Measurements from ENCODE around the gene CCDC124.
"Not testable (repeated sequence)": the region's sequence is repeated elsewhere in the genome, so short reads cannot be mapped to it uniquely, and the experiment has no call there.

The CCDC124 gene, protein sequence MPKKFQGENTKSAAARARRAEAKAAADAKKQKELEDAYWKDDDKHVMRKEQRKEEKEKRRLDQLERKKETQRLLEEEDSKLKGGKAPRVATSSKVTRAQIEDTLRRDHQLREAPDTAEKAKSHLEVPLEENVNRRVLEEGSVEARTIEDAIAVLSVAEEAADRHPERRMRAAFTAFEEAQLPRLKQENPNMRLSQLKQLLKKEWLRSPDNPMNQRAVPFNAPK

GRCh38 chr19:17932485-17933338, at the start of gene CCDC124:
TSS of gene CCDC124 (plus strand) at chr19:17933015. CDS start at chr19:17936421, 3,406 bp downstream.
- DNase-seq, result peak; percentile 96

GRCh38 chr19:17883627-17884410, 49.0 kb upstream of the CCDC124 start:
- DNase-seq, result no peak

DNA sequence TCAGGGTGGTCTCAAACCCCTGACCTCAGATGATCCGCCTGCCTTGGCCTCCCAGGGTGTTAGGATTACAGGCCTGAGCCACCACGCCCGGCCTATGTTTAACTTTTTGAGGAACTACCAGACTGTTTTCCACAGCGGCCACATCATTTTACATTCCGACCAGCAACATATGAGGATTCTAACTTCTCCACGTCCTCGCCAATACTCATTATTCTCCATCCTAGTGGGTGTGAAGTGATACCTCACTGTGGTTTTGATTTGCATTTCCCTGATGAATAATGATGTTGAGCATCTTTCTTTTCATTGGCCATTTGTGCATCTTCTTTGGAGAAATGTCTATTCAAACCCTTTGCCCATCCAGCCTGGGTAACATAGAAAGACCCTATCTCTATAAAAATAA, 46.3 kb upstream of the CCDC124 start:
- no peak for DNase-seq

- DNase-seq, result not testable (repeated sequence)
These were observed 45.6 kb upstream of the CCDC124 start for GRCh38 chr19:17887221-17887620.

DNA sequence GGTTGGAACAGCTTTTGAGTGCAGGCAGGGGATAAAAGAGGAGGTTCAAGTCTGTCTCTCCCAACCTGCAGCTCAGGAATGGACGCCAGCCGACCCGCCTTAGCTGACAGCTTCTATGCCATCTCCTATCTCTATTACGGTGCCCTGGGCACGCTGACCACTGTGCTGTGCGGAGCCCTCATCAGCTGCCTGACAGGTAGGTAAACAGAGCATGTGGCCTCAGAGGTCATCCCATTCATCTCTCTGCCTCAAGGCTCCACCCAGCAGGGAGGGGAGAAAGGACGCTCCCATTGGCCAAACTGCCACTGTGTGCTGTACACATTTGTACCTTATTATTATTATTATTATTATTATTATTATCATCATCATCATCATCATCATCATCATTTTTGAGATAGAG, 44.6 kb upstream of the CCDC124 start:
- no peak for DNase-seq

GRCh38 chr19:17889609-17890214, 43.1 kb upstream of the CCDC124 start:
- no peak for DNase-seq

DNA sequence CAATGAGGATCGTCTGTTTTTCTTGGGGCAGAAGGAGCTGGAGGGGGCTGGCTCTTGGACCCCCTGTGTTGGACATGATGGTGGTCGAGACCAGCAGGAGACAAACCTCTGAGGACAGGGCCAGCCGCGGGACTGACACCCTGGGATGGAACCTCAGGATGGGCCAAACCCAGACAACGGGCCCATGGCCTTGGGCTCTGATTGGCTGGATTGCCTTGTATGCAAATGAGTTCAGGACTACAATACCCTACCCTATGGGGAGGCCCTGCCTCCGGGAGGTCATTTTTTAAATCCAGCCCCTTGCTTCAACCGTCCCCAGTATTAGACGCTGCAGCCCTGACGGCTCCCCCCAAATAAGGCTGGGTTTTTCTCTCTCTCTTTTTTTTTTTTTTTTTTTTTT, 39.0 kb upstream of the CCDC124 start:
- no peak for DNase-seq

- DNase-seq, result no peak
These were observed 30.1 kb upstream of the CCDC124 start for GRCh38 chr19:17902701-17903100.

DNA sequence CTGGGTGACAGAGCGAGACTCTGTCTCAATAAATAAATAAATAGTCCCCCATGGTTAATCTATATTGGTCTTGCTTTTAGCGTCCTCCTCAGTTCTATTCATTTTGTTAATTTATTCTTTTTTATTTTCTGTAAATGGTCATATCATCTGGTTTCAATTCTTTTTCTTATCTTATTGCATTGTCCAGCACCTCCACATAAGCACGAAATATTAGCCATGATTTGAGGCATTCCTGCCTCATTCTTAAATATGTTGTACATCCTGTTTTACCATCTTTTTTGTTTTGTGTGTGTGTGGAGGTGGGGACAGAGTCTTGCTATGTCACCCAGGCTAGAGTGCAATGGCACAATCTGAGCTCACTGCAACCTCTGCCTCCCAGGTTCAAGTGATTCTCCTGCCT, 24.6 kb upstream of the CCDC124 start:
- DNase-seq, result no peak

- DNase-seq, result no peak
These were observed 23.6 kb upstream of the CCDC124 start for GRCh38 chr19:17909003-17909732.

DNA sequence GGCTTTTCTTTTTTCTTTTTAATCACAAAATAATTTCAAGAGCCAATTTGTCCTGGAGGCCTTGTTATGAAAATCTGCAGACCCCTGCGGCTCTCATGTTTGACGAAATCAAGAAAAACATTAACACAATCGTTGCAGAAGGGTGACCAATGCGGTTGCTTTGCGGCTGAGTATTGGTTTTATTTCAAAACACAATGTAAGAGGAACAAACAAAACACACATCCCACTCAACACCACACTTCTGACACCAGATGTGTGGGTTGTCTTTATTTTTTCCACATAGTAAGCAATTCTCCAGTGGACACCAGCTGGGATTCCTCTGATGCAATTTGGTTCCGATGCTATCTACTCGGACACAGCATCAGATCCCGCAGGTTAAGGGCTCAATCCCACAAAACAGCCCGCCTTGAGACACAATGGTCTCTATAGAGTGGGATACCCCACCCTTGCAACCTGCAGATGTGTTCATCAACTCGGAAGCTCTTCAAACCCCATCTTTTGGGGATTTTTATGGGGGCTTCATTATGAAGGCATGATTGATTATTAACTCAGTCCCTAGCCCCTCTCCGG, 21.9 kb upstream of the CCDC124 start:
- no peak for DNase-seq

- DNase-seq, result no peak
These were observed 16.7 kb upstream of the CCDC124 start for GRCh38 chr19:17915940-17916593.

DNA sequence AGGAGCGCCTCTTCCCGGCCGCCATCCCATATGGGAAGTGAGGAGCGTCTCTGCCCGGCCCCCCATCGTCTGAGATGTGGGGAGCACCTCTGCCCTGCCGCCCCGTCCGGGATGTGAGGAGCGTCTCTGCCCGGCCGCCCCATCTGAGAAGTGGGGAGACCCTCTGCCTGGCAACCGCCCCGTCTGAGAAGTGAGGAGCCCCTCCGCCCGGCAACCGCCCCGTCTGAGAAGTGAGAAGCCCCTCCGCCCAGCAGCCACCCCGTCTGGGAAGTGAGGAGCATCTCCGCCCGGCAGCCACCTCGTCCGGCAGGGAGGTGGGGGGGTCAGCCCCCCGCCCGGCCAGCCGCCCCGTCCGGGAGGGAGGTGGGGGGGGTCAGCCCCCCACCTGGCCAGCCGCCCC, 14.7 kb upstream of the CCDC124 start:
- DNase-seq, result not testable (repeated sequence)

GRCh38 chr19:17919122-17919521, 13.7 kb upstream of the CCDC124 start:
- not testable (repeated sequence) for DNase-seq

- no peak for DNase-seq
These were observed 12.3 kb upstream of the CCDC124 start for GRCh38 chr19:17920527-17920926.

DNA sequence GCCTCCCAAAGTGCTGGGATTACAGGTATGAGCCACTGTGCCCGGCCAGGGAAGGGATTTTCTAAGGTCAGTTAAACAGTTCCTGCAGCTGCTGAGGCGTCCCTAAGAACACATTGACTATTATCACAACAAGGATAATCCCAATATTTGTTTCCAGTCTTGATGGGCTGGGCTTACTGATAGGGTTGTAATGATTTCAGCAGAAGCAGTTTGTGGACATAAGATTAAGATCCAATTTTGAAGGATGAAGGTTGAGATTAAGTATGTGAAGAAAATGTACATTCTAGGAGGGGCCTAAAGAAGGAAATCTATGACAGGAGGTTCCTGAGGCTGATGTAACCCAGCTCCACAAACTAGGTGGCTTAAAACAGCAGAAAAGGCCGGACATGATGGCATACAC, 10.7 kb upstream of the CCDC124 start:
- DNase-seq, result no peak

DNA sequence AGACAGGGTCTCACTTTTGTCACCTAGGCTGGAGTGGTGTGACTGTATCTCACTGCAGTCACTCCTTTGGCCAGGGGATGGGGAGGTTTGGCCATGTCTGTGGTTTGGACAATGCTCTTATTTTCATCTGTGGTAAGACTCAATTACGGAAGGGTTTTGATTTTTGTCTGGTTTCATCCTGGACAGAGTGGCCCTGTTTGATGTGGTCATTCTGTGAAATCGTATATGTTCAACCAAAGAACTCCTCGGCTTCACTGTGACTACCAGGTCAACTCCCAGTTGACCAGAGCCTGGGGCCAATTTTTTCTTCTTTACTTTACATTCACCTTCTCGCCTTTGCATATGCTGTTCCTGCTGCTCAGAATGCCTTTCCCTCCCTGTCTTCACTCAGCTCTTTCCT, 6.8 kb upstream of the CCDC124 start:
- no peak for DNase-seq

DNA sequence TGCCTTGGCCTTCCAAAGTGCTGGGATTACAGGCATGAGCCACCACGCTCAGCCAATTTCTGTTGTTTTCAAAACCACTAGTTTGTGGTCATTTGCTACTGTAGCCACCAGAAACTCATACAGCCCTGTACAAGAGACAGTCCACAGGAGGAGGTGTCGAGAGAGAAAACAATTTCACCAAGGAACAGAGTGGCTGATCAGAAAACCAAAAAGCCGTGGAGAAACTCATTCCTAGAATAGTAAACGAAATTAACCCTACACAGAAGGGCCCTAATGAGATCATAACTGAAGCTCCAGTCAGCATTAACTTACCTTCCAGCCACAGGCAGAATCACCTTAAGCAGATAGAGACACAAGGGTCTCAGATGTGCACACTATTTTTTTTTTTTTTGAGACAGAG, 3.8 kb upstream of the CCDC124 start:
- peak; percentile 57 for DNase-seq

DNA sequence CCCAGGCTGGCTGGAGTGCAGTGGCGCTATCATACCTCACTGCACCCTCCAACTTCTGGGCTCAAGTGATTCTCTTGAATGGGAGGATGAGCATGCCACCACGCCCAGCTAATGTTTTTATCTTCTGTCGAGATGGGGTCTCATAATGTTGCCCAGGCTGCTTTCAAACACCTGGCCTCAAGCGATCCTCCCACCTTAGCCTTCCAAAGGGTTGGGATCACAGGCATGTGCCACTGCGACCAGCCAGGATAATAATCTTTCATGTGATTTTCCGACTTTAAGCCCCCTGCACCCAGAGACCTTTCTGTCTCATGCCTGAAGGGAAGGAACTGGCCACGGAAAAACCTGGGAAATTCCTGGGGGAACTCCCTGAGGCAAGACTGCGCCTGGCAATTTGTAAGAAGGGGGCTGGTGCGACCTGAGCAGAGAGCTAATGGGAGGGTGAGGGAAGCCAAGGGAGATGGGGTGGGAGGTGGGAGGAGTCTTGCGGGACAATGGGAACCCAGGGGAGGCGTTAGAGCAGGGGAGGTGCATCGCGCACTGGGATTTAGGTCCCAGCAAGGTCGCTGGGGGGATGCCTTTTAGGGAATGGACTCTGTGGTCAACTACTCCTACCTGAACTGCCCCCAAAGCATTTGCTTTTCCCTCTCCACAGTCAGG, 1.2 kb upstream of the CCDC124 start:
- no peak for DNase-seq

DNA sequence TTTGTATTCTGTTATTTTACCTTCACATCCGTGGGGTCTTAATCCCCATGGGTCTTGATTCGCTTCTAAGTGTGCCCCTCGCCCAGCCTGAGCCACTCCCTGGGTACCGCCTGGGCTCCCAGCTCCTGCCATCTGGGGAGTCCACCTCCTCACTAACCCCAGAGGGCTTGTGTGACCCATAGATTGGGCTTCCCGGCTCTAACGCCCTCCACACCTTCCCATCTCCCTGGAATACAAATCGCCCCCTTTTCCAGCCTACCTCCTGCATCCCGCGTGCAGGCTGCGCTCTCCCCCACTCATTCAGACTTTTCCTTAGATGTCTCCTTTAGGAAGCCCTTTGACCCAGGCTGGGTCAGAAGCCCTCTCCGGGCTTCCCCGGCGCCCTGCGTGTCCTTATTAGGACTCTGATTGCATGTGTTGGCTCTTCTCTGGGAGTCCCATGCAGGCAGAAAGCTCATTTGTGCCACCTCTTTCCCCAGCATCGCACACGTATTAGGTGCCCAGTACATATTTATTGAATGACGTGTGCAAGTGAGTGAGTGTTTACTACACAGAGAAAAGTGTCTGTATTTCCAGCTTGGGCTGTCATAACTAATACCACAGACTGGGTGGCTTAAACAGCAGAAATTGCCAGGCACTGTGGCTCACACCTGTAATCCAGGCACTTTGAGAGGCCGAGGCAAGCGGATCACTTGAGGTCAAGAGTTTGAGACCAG, 757 bp downstream of the CCDC124 start:
- no peak for DNase-seq

Data from activated CD4-positive, alpha-beta T cell treated with anti-CD3 and anti-CD28 coated beads, Interleukin-10, Interleukin-2, amounts not matched to agents 100 ng/mL and 50 ng/mL, durations not matched to agents 16 hours and 8 hours (primary cell).